ENCODE data around the gene TMUB1. TPM values are rescaled to one million over a fixed set of nuclear protein-coding genes. Genes with fewer than 3 reads are reported as not detected.
A peak's percentile ranks its signal among the peaks of the same experiment; 100 is the strongest.

Gene TMUB1
- total and polyA plus RNA-seq, 9 of the 15 experiments (the other 6 are each of a cell fraction or from before 2014, with no cell fraction given): 0.14 to 241 (median 74.1) TPM

GRCh38 chr7:151062399-151063211, 20.7 kb downstream of the TMUB1 start (continued):
- TF ChIP-seq L3MBTL2 (IDR thresholded peaks at IDR 0.05): peak; percentile 61; the same call in 1 of the 2 replicates
- no peak for TF ChIP-seq NCOA1 (IDR thresholded peaks at IDR 0.05; ENCODE audit: low read depth)
- peak; percentile 98 for TF ChIP-seq MAX (CRISPR knock-in tag; IDR thresholded peaks at IDR 0.05)
- no peak for TF ChIP-seq TRIM28 (IDR thresholded peaks at IDR 0.05)
- TF ChIP-seq XRCC5 (IDR thresholded peaks at IDR 0.05; ENCODE audit: low read depth, low read length): no peak
- 0 out of 2 replicates have a peak, but pooled peaks have one; percentile 49 for TF ChIP-seq ZNF12 (CRISPR knock-in tag; IDR thresholded peaks at IDR 0.05)
- no peak for TF ChIP-seq ZNF398 (CRISPR knock-in tag; IDR thresholded peaks at IDR 0.05)
- TF ChIP-seq PATZ1 (CRISPR knock-in tag; IDR thresholded peaks at IDR 0.05; ENCODE audit: borderline replicate concordance): no peak
- no peak for TF ChIP-seq SRSF3 (IDR thresholded peaks at IDR 0.05; ENCODE audit: insufficient read depth, low read length)
- TF ChIP-seq ZNF280A (IDR thresholded peaks at IDR 0.05; ENCODE audit: low read depth, partially characterized antibody): no peak
- TF ChIP-seq CTCF (IDR thresholded peaks at IDR 0.05 in 2 of 3, conservative IDR thresholded peaks at IDR 0.05 in 1 of 3; ENCODE audit: insufficient read depth in 2 of 3, low read depth in 1 of 3, low read length in 3 of 3): no peak
- no peak for TF ChIP-seq ZNF551 (CRISPR knock-in tag; IDR thresholded peaks at IDR 0.05)
- TF ChIP-seq ZNF740 (CRISPR knock-in tag; IDR thresholded peaks at IDR 0.05): peak; percentile 14; the same call in 1 of the 2 replicates
- no peak for TF ChIP-seq ZNF740 (tag; IDR thresholded peaks at IDR 0.05)
- no peak for TF ChIP-seq ZKSCAN3 (CRISPR knock-in tag; IDR thresholded peaks at IDR 0.05)
- TF ChIP-seq SNIP1 (IDR thresholded peaks at IDR 0.05; ENCODE audit: low read depth): no peak
- TF ChIP-seq ZBTB26 (CRISPR knock-in tag; IDR thresholded peaks at IDR 0.05): no peak

Measured in K562 (cell line).